HCT116 (cell line): ENCODE data around the gene DIP2C.

Source experiments
- EZH2 ChIP-seq: fragments of 200-600 bp; sonication (generic); IDR thresholded peaks from 2 replicates; pipeline ENCODE4 v1.6.1; 2017; ENCODE audit warnings: antibody characterized with exemption, mixed run types
- EZH2phosphoT487 ChIP-seq: fragments of 200-600 bp; IDR thresholded peaks from 2 replicates; pipeline ENCODE4 v1.6.1; 2018; ENCODE audit warnings: antibody characterized with exemption, borderline replicate concordance
- JUND ChIP-seq: IDR thresholded peaks from 2 replicates; pipeline ENCODE4 v1.6.1; 2012
- POLR2A ChIP-seq: IDR thresholded peaks from 2 replicates; pipeline ENCODE4 v1.7.0; 2011; ENCODE audit warnings: borderline replicate concordance; ENCODE audit not compliant: insufficient read depth, insufficient read length; ENCODE audit errors: extremely low read depth
- POLR2AphosphoS5 ChIP-seq: IDR thresholded peaks from 2 replicates; pipeline ENCODE4 v1.6.1; 2011; ENCODE audit warnings: mild to moderate bottlenecking, low read depth, low read length, moderate library complexity
- SIN3A ChIP-seq: IDR thresholded peaks from 2 replicates; pipeline ENCODE4 v1.6.1; 2012; ENCODE audit warnings: low read depth
- SRF ChIP-seq: IDR thresholded peaks from 2 replicates; pipeline ENCODE4 v1.6.1; 2012; ENCODE audit warnings: low read depth
- TCF7L2 ChIP-seq: IDR thresholded peaks from 2 replicates; pipeline ENCODE4 v1.7.0; 2011; ENCODE audit warnings: borderline replicate concordance, inconsistent platforms; ENCODE audit not compliant: insufficient read depth, insufficient read length; ENCODE audit errors: extremely low read depth
- YY1 ChIP-seq: IDR thresholded peaks from 2 replicates; pipeline ENCODE4 v1.6.1; 2011; ENCODE audit warnings: low read length, low read depth, moderate library complexity, mild to moderate bottlenecking; ENCODE audit not compliant: insufficient replicate concordance; ENCODE audit errors: extremely low read depth
- ZFX ChIP-seq: fragments of 450-650 bp; IDR thresholded peaks from 2 replicates; pipeline ENCODE4 v1.6.1; 2017
- TF ChIP-seq, protein P1 (sequence below), 3 experiments: fragments of 200-600 bp in 1 of 3; sonication (generic) in 1 of 3; IDR thresholded peaks in 2 of 3; conservative IDR thresholded peaks in 1 of 3; 2 replicates each; pipeline ENCODE4 v1.5.1; 2012 to 2017; ENCODE audit warnings: low read depth in 2 of 3, low read length in 2 of 3, antibody characterized with exemption in 1 of 3, borderline replicate concordance in 1 of 3, control low read depth in 1 of 3, mild to moderate bottlenecking in 1 of 3, mixed read lengths in 1 of 3, mixed run types in 1 of 3, moderate library complexity in 1 of 3; ENCODE audit not compliant: insufficient read depth in 1 of 3
- TF ChIP-seq, protein P2 (sequence below): IDR thresholded peaks from 2 replicates; pipeline ENCODE4 v1.6.1; 2011; ENCODE audit warnings: mild to moderate bottlenecking, low read length, moderate library complexity; ENCODE audit not compliant: insufficient replicate concordance; ENCODE audit errors: extremely low read depth
- TF ChIP-seq, protein P3 (sequence below): IDR thresholded peaks from 2 replicates; pipeline ENCODE4 v1.6.1; 2012
- TF ChIP-seq, protein P4 (sequence below): IDR thresholded peaks from 2 replicates; pipeline ENCODE4 v1.6.1; 2012; ENCODE audit warnings: low read depth

DNA sequence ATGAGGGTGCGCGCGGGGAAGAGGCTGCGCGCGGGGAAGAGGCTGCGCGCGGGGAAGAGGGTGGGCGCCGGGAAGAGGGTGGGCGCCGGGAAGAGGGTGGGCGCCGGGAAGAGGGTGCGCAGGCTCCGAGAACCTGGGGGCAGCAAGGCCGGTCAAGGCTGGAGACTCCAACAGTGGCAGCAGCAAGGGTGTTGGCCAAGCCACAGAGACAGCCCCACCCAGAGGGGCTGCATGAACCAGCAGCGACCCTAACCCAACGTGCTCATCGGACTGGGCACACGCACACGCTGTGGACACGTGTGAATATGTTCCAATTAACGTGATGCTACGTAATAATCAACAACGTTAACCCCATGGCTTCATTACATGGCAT is 48.8 kb downstream of the DIP2C start:
- TF ChIP-seq, protein P1, sequence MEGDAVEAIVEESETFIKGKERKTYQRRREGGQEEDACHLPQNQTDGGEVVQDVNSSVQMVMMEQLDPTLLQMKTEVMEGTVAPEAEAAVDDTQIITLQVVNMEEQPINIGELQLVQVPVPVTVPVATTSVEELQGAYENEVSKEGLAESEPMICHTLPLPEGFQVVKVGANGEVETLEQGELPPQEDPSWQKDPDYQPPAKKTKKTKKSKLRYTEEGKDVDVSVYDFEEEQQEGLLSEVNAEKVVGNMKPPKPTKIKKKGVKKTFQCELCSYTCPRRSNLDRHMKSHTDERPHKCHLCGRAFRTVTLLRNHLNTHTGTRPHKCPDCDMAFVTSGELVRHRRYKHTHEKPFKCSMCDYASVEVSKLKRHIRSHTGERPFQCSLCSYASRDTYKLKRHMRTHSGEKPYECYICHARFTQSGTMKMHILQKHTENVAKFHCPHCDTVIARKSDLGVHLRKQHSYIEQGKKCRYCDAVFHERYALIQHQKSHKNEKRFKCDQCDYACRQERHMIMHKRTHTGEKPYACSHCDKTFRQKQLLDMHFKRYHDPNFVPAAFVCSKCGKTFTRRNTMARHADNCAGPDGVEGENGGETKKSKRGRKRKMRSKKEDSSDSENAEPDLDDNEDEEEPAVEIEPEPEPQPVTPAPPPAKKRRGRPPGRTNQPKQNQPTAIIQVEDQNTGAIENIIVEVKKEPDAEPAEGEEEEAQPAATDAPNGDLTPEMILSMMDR (IDR thresholded peaks at IDR 0.05 in 2 of 3, conservative IDR thresholded peaks at IDR 0.05 in 1 of 3; ENCODE audit: borderline replicate concordance in 1 of 3, insufficient read depth in 1 of 3, low read depth in 2 of 3, low read length in 2 of 3) = no peak
- TF ChIP-seq, protein P2, sequence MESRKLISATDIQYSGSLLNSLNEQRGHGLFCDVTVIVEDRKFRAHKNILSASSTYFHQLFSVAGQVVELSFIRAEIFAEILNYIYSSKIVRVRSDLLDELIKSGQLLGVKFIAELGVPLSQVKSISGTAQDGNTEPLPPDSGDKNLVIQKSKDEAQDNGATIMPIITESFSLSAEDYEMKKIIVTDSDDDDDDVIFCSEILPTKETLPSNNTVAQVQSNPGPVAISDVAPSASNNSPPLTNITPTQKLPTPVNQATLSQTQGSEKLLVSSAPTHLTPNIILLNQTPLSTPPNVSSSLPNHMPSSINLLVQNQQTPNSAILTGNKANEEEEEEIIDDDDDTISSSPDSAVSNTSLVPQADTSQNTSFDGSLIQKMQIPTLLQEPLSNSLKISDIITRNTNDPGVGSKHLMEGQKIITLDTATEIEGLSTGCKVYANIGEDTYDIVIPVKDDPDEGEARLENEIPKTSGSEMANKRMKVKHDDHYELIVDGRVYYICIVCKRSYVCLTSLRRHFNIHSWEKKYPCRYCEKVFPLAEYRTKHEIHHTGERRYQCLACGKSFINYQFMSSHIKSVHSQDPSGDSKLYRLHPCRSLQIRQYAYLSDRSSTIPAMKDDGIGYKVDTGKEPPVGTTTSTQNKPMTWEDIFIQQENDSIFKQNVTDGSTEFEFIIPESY = no peak
- TF ChIP-seq POLR2A = no peak
- TF ChIP-seq YY1 = no peak
- no peak for TF ChIP-seq SRF
- TF ChIP-seq EZH2 = no peak
- TF ChIP-seq EZH2phosphoT487 = no peak
- TF ChIP-seq, protein P3, sequence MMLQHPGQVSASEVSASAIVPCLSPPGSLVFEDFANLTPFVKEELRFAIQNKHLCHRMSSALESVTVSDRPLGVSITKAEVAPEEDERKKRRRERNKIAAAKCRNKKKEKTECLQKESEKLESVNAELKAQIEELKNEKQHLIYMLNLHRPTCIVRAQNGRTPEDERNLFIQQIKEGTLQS = no peak
- no peak for TF ChIP-seq JUND
- no peak for TF ChIP-seq SIN3A
- TF ChIP-seq POLR2AphosphoS5 = no peak
- TF ChIP-seq ZFX = no peak
- TF ChIP-seq TCF7L2 = no peak
- TF ChIP-seq, protein P4, sequence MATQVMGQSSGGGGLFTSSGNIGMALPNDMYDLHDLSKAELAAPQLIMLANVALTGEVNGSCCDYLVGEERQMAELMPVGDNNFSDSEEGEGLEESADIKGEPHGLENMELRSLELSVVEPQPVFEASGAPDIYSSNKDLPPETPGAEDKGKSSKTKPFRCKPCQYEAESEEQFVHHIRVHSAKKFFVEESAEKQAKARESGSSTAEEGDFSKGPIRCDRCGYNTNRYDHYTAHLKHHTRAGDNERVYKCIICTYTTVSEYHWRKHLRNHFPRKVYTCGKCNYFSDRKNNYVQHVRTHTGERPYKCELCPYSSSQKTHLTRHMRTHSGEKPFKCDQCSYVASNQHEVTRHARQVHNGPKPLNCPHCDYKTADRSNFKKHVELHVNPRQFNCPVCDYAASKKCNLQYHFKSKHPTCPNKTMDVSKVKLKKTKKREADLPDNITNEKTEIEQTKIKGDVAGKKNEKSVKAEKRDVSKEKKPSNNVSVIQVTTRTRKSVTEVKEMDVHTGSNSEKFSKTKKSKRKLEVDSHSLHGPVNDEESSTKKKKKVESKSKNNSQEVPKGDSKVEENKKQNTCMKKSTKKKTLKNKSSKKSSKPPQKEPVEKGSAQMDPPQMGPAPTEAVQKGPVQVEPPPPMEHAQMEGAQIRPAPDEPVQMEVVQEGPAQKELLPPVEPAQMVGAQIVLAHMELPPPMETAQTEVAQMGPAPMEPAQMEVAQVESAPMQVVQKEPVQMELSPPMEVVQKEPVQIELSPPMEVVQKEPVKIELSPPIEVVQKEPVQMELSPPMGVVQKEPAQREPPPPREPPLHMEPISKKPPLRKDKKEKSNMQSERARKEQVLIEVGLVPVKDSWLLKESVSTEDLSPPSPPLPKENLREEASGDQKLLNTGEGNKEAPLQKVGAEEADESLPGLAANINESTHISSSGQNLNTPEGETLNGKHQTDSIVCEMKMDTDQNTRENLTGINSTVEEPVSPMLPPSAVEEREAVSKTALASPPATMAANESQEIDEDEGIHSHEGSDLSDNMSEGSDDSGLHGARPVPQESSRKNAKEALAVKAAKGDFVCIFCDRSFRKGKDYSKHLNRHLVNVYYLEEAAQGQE = no peak
